ENCODE results near the gene GUCY2F. TPM values are rescaled to one million over a fixed set of nuclear protein-coding genes. Genes with fewer than 3 reads are reported as not detected.

The GUCY2F gene
- total RNA-seq, 4 donors from 2014 or later: 0.17 TPM; not detected in 3

DNA sequence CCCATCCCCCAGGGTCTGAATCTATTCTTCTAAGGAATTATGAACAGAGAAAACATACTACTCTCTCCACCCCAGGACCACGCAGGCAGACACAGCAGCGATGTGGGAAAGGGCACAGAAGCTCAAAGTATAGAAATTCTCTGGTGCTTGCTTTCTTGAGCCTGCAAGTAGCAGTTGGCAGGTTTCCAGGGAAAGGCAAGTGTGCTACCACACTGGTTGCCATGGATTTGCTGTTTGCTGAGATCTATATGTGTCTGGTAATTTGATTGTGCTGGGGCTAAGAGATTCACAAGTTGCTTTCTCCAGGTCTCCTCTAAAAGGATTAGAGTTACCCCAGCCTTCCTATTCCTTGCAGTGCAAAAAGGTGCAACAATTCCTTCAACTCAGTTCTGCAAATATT lies 83.1 kb downstream of the GUCY2F start:
- TF ChIP-seq, protein P1, sequence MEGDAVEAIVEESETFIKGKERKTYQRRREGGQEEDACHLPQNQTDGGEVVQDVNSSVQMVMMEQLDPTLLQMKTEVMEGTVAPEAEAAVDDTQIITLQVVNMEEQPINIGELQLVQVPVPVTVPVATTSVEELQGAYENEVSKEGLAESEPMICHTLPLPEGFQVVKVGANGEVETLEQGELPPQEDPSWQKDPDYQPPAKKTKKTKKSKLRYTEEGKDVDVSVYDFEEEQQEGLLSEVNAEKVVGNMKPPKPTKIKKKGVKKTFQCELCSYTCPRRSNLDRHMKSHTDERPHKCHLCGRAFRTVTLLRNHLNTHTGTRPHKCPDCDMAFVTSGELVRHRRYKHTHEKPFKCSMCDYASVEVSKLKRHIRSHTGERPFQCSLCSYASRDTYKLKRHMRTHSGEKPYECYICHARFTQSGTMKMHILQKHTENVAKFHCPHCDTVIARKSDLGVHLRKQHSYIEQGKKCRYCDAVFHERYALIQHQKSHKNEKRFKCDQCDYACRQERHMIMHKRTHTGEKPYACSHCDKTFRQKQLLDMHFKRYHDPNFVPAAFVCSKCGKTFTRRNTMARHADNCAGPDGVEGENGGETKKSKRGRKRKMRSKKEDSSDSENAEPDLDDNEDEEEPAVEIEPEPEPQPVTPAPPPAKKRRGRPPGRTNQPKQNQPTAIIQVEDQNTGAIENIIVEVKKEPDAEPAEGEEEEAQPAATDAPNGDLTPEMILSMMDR (IDR thresholded peaks at IDR 0.05; ENCODE audit: low read depth): no peak

DNA sequence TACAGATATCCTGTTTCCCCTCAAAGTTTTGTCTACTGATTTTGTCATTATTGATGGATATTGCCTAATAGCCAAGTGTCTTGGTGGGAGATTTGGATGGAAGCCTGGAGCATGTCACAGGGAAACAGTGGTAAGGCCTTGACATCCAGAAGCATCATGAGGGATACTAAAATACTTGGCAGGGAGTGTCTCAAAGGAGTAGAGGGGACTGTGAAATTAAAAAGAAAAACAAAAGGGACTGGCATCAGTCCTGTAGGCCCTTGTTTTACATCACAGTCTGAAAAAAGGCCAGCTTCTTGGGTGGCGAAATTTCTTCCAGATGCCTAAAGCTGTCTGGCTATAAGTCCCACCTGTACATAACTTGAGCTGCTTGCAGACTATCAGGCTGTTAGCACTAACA lies 83.8 kb downstream of the GUCY2F start:
- TF ChIP-seq, protein P1 (IDR thresholded peaks at IDR 0.05; ENCODE audit: low read depth): no peak

GRCh38 chrX:109393859-109394258 lies 88.0 kb downstream of the GUCY2F start:
- TF ChIP-seq, protein P1 (IDR thresholded peaks at IDR 0.05; ENCODE audit: low read depth): no peak

DNA sequence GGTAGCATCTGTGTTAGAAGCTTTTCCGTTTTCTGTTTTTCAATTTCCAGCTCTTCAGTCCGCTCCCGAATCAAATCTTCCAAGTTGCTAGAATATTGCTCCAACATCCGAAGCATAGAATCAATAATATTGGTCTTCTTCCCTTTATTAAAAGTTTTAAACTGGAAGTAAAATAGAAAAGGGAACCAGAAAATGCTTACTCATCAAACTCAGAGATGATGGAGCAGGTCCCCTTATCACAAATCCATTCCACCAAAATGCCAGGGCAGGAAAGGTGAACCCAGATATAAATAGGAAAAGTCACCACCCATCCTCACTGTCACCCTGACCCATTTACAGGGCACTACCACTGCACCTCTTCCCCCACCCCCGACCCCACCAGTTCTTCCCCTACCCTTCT lies 89.0 kb downstream of the GUCY2F start:
- TF ChIP-seq, protein P1 (IDR thresholded peaks at IDR 0.05; ENCODE audit: low read depth): no peak

- TF ChIP-seq, protein P1 (IDR thresholded peaks at IDR 0.05; ENCODE audit: low read depth): no peak
These were observed 91.3 kb downstream of the GUCY2F start for GRCh38 chrX:109390556-109390955.

GRCh38 chrX:109389917-109390316 lies 92.0 kb downstream of the GUCY2F start:
- TF ChIP-seq, protein P1 (IDR thresholded peaks at IDR 0.05; ENCODE audit: low read depth): no peak

GRCh38 chrX:109384699-109385098 lies 97.2 kb downstream of the GUCY2F start:
- TF ChIP-seq, protein P1 (IDR thresholded peaks at IDR 0.05; ENCODE audit: low read depth): no peak

Measured in subcutaneous adipose tissue (tissue), 4 donors.